ENCODE results near the gene OOEP. TPM values are rescaled to one million over a fixed set of nuclear protein-coding genes. Genes with fewer than 3 reads are reported as not detected.
"Not testable (repeated sequence)": the region's sequence is repeated elsewhere in the genome, so short reads cannot be mapped to it uniquely, and the experiment has no call there.

OOEP gene
- total RNA-seq, 1 donor from 2014 or later = not detected

- H3K36me3 Mint-ChIP-seq (ENCODE audit: low read depth) = no peaks in the 10 kb centered on the region
- H3K4me1 Mint-ChIP-seq = peaks cover 6% of the 10 kb centered on the region
- intact Hi-C loops (cut with micrococcal nuclease) = loop anchor here (2.0 to 10.0 kb wide), 2 partner anchors 79 to 765 kb away; partner anchors contain the start of gene KCNQ5
- no peak overlapping the region for H3K4me3 Mint-ChIP-seq
- no peak for TF ChIP-seq CTCF (IDR thresholded peaks at IDR 0.05)
- no peak overlapping the region for H3K27ac Mint-ChIP-seq
- ATAC-seq (ENCODE audit: low read depth) (no peak), DNase-seq (no peak)
- peaks cover 3% of the 10 kb centered on the region for H3K27me3 Mint-ChIP-seq
- CTCF ChIA-PET = no interaction called here
- H3K9me3 Mint-ChIP-seq = no peaks in the 10 kb centered on the region
- POLR2A ChIA-PET = interaction anchor here (0.7 kb wide), 1 partner anchor 64 kb away, joined by 3 read pairs; no protein-coding TSS in a partner anchor
Observed at GRCh38 chr6:73389854-73390253, 20.2 kb upstream of the OOEP start.

GRCh38 chr6:73388800-73389512 lies 19.3 kb upstream of the OOEP start:
- peak; percentile 81 for ATAC-seq (ENCODE audit: low read depth)
- H3K27ac Mint-ChIP-seq = no peak overlapping the region
- intact Hi-C loops (cut with micrococcal nuclease) = loop anchor here (2.0 kb wide), 1 partner anchor 78 kb away; no protein-coding TSS in a partner anchor
- no peaks in the 10 kb centered on the region for H3K36me3 Mint-ChIP-seq (ENCODE audit: low read depth)
- H3K27me3 Mint-ChIP-seq = peaks cover 3% of the 10 kb centered on the region
- DNase-seq = peak; percentile 20
- H3K4me1 Mint-ChIP-seq = peaks cover 6% of the 10 kb centered on the region
- no peaks in the 10 kb centered on the region for H3K9me3 Mint-ChIP-seq
- H3K4me3 Mint-ChIP-seq = peak overlapping the region; percentile 86
- TF ChIP-seq CTCF (IDR thresholded peaks at IDR 0.05) = no peak
- ChIA-PET CTCF (interaction anchor here (1.3 to 1.8 kb wide), 2 partner anchors 103 to 773 kb away, joined by 3 to 7 read pairs; no protein-coding TSS in a partner anchor), POLR2A (no interaction called here)

- intact Hi-C loops (cut with micrococcal nuclease) = loop anchor here (2.0 kb wide), 1 partner anchor 78 kb away; no protein-coding TSS in a partner anchor
- no peaks in the 10 kb centered on the region for H3K9me3 Mint-ChIP-seq
- ATAC-seq (ENCODE audit: low read depth) = no peak
- no peak overlapping the region for H3K27ac Mint-ChIP-seq
- POLR2A ChIA-PET = no interaction called here
- no peak for DNase-seq
- peaks cover 6% of the 10 kb centered on the region for H3K4me1 Mint-ChIP-seq
- peaks cover 3% of the 10 kb centered on the region for H3K27me3 Mint-ChIP-seq
- TF ChIP-seq CTCF (IDR thresholded peaks at IDR 0.05) = no peak
- no peaks in the 10 kb centered on the region for H3K36me3 Mint-ChIP-seq (ENCODE audit: low read depth)
- CTCF ChIA-PET = interaction anchor here (1.3 to 1.8 kb wide), 2 partner anchors 103 to 772 kb away, joined by 3 to 7 read pairs; no protein-coding TSS in a partner anchor
- peak overlapping the region; percentile 86 for H3K4me3 Mint-ChIP-seq
Observed at GRCh38 chr6:73388433-73388799, 18.7 kb upstream of the OOEP start.

- no peaks in the 10 kb centered on the region for H3K9me3 Mint-ChIP-seq
- no peak for TF ChIP-seq CTCF (IDR thresholded peaks at IDR 0.05)
- ChIA-PET POLR2A (no interaction called here), CTCF (no interaction called here)
- intact Hi-C loops (cut with micrococcal nuclease) = no loop called here
- DNase-seq (no peak), ATAC-seq (ENCODE audit: low read depth) (no peak)
- no peak overlapping the region for H3K27ac Mint-ChIP-seq
- H3K4me1 Mint-ChIP-seq = no peaks in the 10 kb centered on the region
- H3K27me3 Mint-ChIP-seq = no peaks in the 10 kb centered on the region
- H3K36me3 Mint-ChIP-seq (ENCODE audit: low read depth) = no peaks in the 10 kb centered on the region
- H3K4me3 Mint-ChIP-seq = no peak overlapping the region
Observed at GRCh38 chr6:73382462-73383113, 12.9 kb upstream of the OOEP start.

- not testable (repeated sequence) for H3K27ac Mint-ChIP-seq; H3K36me3 Mint-ChIP-seq (ENCODE audit: low read depth)
Observed at GRCh38 chr6:73381531-73381930, 11.8 kb upstream of the OOEP start.

More at GRCh38 chr6:73381531-73381930, 11.8 kb upstream of the OOEP start:
- H3K4me3 Mint-ChIP-seq; intact Hi-C loops (cut with micrococcal nuclease); H3K4me1 Mint-ChIP-seq; H3K27me3 Mint-ChIP-seq; CTCF ChIA-PET; POLR2A ChIA-PET; ATAC-seq (ENCODE audit: low read depth); H3K9me3 Mint-ChIP-seq; DNase-seq: not testable (repeated sequence)
